Bronchial epithelial cell (primary cell): ENCODE data around the gene SLC38A3. TPM values are rescaled to one million over a fixed set of nuclear protein-coding genes. Genes with fewer than 3 reads are reported as not detected.
A peak's percentile ranks its signal among the peaks of the same experiment; 100 is the strongest.
"Not testable (repeated sequence)": the region's sequence is repeated elsewhere in the genome, so short reads cannot be mapped to it uniquely, and the experiment has no call there.

Source experiments
- DNase-seq: peaks from one replicate; pipeline ENCODE4 v3.0.0-alpha.2; 2010; ENCODE audit warnings: low read depth
- FAIRE-seq: peaks from 2 replicates; lab custom pipeline; 2011; peaks lifted over from hg19 to GRCh38; lab: Jason Lieb, UNC
- H3K27me3 ChIP-seq: 2 replicates; pipeline ENCODE4 v1.5.1; 2011; ENCODE audit warnings: low read length; ENCODE audit not compliant: control insufficient read depth, insufficient read depth
- H3K36me3 ChIP-seq: 2 replicates; pipeline ENCODE4 v1.5.1; 2011; ENCODE audit warnings: low read length; ENCODE audit not compliant: control insufficient read depth, insufficient read depth
- H3K4me3 ChIP-seq: 2 replicates; pipeline ENCODE4 v1.5.1; 2011; ENCODE audit warnings: mild to moderate bottlenecking, low read depth, low read length, control low read depth
- total RNA-seq: library from RNA; depleted of rRNA; stranded (reverse); fragments of >200 nt; gene quantifications from 2 replicates; pipeline ENCODE4 v1.2.1, GENCODE V29; 2014
- TF ChIP-seq, protein P1 (sequence below): IDR thresholded peaks from 2 replicates; pipeline ENCODE4 v1.5.1; 2011; ENCODE audit warnings: mild to moderate bottlenecking, moderate library complexity, low read length, control low read depth, inconsistent platforms; ENCODE audit not compliant: insufficient read depth, severe bottlenecking

The SLC38A3 gene
- total RNA-seq, 1 donor from 2014 or later, result not detected

GRCh38 chr3:50222169-50222528 is 17.1 kb downstream of the SLC38A3 start:
- TF ChIP-seq, protein P1, sequence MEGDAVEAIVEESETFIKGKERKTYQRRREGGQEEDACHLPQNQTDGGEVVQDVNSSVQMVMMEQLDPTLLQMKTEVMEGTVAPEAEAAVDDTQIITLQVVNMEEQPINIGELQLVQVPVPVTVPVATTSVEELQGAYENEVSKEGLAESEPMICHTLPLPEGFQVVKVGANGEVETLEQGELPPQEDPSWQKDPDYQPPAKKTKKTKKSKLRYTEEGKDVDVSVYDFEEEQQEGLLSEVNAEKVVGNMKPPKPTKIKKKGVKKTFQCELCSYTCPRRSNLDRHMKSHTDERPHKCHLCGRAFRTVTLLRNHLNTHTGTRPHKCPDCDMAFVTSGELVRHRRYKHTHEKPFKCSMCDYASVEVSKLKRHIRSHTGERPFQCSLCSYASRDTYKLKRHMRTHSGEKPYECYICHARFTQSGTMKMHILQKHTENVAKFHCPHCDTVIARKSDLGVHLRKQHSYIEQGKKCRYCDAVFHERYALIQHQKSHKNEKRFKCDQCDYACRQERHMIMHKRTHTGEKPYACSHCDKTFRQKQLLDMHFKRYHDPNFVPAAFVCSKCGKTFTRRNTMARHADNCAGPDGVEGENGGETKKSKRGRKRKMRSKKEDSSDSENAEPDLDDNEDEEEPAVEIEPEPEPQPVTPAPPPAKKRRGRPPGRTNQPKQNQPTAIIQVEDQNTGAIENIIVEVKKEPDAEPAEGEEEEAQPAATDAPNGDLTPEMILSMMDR, result no peak
- FAIRE-seq (no peak), DNase-seq (no peak)
- Histone ChIP-seq H3K4me3 (no peak overlapping the region), H3K27me3 (no peaks in the 10 kb centered on the region), H3K36me3 (no peaks in the 10 kb centered on the region)

GRCh38 chr3:50224639-50225038 is 19.6 kb downstream of the SLC38A3 start:
- TF ChIP-seq, protein P1, result no peak
- FAIRE-seq, result no peak
- Histone ChIP-seq H3K27me3 (no peaks in the 10 kb centered on the region), H3K36me3 (no peaks in the 10 kb centered on the region), H3K4me3 (no peak overlapping the region)
- DNase-seq, result no peak

- H3K36me3 ChIP-seq, result no peaks in the 10 kb centered on the region
- H3K27me3 ChIP-seq, result no peaks in the 10 kb centered on the region
- TF ChIP-seq, protein P1, result no peak
- no peak for FAIRE-seq
- peak; percentile 47 for DNase-seq
- peak overlapping the region; percentile 55 for H3K4me3 ChIP-seq
Observed at GRCh38 chr3:50226888-50227389, 21.9 kb downstream of the SLC38A3 start.

- FAIRE-seq, result no peak
- TF ChIP-seq, protein P1, result peak; percentile 84
- peak; percentile 84 for DNase-seq
- H3K27me3 ChIP-seq, result no peaks in the 10 kb centered on the region
- no peaks in the 10 kb centered on the region for H3K36me3 ChIP-seq
- H3K4me3 ChIP-seq, result peak overlapping the region; percentile 55
Observed at GRCh38 chr3:50227390-50228183, 22.5 kb downstream of the SLC38A3 start.

DNA sequence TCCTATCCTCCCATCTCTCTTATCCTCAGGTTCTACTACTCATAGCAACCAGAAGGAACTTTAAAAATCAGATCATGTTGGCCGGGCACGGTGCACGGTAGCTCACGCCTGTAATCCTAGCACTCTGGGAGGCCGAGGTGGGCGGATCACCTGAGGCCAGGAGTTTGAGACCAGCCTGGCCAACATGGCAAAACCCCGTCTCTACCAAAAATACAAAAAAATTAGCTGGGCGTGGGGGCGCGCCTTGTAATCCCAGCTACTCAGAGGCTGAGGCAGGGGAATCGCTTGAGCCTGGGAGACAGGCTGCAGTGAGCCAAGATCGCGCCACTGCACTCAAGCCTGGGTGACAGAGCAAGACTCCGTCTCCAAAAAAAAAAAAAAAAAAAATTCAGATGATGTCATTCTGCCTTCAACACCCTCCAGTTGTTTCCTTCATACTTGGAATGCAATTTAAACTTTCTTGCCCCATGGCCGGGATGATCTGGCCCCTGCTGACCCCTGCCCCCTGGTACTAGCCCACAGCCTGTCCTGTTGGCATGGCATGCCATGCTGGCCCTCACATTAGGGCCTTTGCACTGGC is 23.2 kb downstream of the SLC38A3 start:
- H3K27me3 ChIP-seq, FAIRE-seq, H3K4me3 ChIP-seq, H3K36me3 ChIP-seq: not testable (repeated sequence)
- peak; percentile 29 for DNase-seq

DNA sequence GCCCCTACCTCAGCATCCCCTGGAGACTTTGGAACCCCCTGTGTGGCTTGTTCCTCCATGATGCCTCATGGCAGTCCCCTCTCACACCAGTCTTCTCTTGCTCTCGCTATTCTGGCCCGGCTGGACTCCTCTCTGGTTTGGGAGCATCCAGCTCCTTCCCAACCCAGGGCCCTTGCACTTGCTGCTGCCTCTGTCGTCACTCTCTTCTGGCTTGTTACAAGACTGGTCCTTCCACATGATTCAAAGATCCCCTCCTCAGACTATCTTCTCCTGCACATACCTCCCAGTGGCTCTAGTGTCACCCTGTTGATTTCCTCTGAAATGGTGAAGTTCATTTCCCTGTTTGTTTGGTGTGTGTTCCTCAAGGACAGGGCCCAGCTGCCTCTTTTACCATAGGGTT is 24.4 kb downstream of the SLC38A3 start:
- H3K27me3 ChIP-seq, result no peaks in the 10 kb centered on the region
- H3K4me3 ChIP-seq, result no peak overlapping the region
- no peaks in the 10 kb centered on the region for H3K36me3 ChIP-seq
- FAIRE-seq (no peak), DNase-seq (no peak)
- TF ChIP-seq, protein P1, result no peak
